Loucy (cell line): ENCODE measurements around the gene DUSP28.

Experiments used
- H2AFZ ChIP-seq: fragments of 200-600 bp; sonication (generic); 2 replicates; pipeline ENCODE4 v1.6.0; 2016; ENCODE audit warnings: antibody characterized with exemption, mild to moderate bottlenecking, low read length, moderate library complexity
- H3F3A ChIP-seq: fragments of 200-600 bp; 2 replicates; pipeline ENCODE4 v1.6.0; 2016; ENCODE audit warnings: antibody characterized with exemption, low read depth, mild to moderate bottlenecking
- H3K27me3 ChIP-seq: fragments of 200-600 bp; sonication (generic); 2 replicates; pipeline ENCODE4 v1.6.1; 2014; ENCODE audit warnings: low read length, mild to moderate bottlenecking; ENCODE audit not compliant: insufficient read depth, poor library complexity, severe bottlenecking
- H3K36me3 ChIP-seq: fragments of 200-600 bp; sonication (generic); 2 replicates; pipeline ENCODE4 v1.6.1; 2016; ENCODE audit warnings: low read length; ENCODE audit not compliant: insufficient read depth
- H3K4me1 ChIP-seq: fragments of 200-600 bp; sonication (generic); 2 replicates; pipeline ENCODE4 v1.5.1; 2014; ENCODE audit warnings: low read length, mild to moderate bottlenecking; ENCODE audit not compliant: insufficient read depth, poor library complexity, severe bottlenecking
- H3K4me2 ChIP-seq: fragments of 200-600 bp; sonication (generic); 2 replicates; pipeline ENCODE4 v1.6.0; 2014; ENCODE audit warnings: antibody characterized with exemption, low read length, low read depth, mild to moderate bottlenecking; ENCODE audit not compliant: poor library complexity, severe bottlenecking
- H3K4me3 ChIP-seq: fragments of 200-600 bp; sonication (generic); 2 replicates; pipeline ENCODE4 v1.5.1; 2014; ENCODE audit warnings: low read length, mild to moderate bottlenecking, mixed read lengths; ENCODE audit not compliant: poor library complexity, severe bottlenecking
- H3K79me2 ChIP-seq: fragments of 200-600 bp; sonication (generic); 2 replicates; pipeline ENCODE4 v1.6.1; 2014; ENCODE audit warnings: low read length; ENCODE audit not compliant: insufficient read depth
- H3K9ac ChIP-seq: fragments of 200-600 bp; sonication (generic); 2 replicates; pipeline ENCODE4 v1.6.0; 2014; ENCODE audit warnings: mild to moderate bottlenecking, low read depth, low read length, moderate library complexity; ENCODE audit not compliant: poor library complexity, severe bottlenecking
- H3K9me2 ChIP-seq: fragments of 200-600 bp; sonication (generic); replicated peaks from 2 replicates; pipeline ENCODE4 v1.6.1; 2016; ENCODE audit warnings: low read depth, low read length, mixed read lengths
- H3K9me3 ChIP-seq: fragments of 200-600 bp; sonication (generic); 2 replicates; pipeline ENCODE4 v1.6.1; 2014; ENCODE audit warnings: mild to moderate bottlenecking, antibody characterized with exemption, low read length, low read depth; ENCODE audit not compliant: insufficient read depth
- H4K20me1 ChIP-seq: fragments of 200-600 bp; sonication (generic); 2 replicates; pipeline ENCODE4 v1.6.0; 2014; ENCODE audit warnings: antibody characterized with exemption, low read length, mild to moderate bottlenecking; ENCODE audit not compliant: insufficient read depth, poor library complexity, severe bottlenecking
- CTCF ChIP-seq: fragments of 200-600 bp; sonication (generic); conservative IDR thresholded peaks from 2 replicates; pipeline ENCODE4 v1.5.1; 2014; ENCODE audit warnings: mild to moderate bottlenecking, antibody characterized with exemption, low read length
- EZH2phosphoT487 ChIP-seq: fragments of 200-600 bp; IDR thresholded peaks from 2 replicates; pipeline ENCODE4 v1.6.1; 2018; ENCODE audit warnings: antibody characterized with exemption, mild to moderate bottlenecking, moderate library complexity, borderline replicate concordance

The DUSP28 gene

DNA sequence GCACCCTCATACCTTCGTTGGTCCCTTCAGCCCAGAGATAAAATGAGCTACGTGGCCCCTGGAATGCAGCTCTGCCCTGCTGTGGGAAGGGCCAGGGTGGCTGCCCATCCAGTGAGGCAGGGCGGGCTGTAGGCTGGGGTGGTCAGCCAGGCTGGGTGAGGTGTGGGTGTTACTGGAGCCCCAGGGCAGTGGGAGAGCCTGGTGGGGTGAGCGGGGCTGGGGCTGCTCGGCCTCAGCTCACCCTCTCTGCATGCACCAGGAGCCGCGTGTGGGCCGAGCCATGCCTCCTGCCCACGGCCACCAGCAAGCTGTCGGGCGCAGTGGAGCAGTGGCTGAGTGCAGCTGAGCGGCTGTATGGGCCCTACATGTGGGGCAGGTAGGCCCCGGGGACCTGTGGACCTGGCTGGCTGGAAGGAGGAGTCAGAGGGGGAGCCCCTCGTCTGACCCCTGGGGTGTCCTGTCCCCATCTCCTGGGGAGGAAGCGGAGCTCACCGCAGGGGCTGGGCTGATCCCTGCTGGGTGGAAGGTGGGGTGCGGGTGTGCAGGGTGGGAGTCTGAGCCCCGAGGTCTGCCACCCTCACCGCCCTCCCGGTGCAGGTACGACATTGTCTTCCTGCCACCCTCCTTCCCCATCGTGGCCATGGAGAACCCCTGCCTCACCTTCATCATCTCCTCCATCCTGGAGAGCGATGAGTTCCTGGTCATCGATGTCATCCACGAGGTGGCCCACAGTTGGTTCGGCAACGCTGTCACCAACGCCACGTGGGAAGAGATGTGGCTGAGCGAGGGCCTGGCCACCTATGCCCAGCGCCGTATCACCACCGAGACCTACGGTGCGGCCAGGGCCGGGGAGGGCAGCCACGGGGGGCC is 13.6 kb downstream of the DUSP28 start:
- Histone ChIP-seq H3K9ac (no peak overlapping the region), H3K27me3 (no peaks in the 10 kb centered on the region), H3K4me2 (no peak overlapping the region), H3K36me3 (no peaks in the 10 kb centered on the region), H3K79me2 (peaks cover 42% of the 10 kb centered on the region), H2AFZ (no peak overlapping the region), H3F3A (no peaks in the 10 kb centered on the region), H3K4me1 (peaks cover 22% of the 10 kb centered on the region), H3K9me2 (no peaks in the 10 kb centered on the region), H3K4me3 (no peak overlapping the region), H4K20me1 (peaks cover 32% of the 10 kb centered on the region), H3K9me3 (no peaks in the 10 kb centered on the region)
- no peak for TF ChIP-seq EZH2phosphoT487
- no peak for TF ChIP-seq CTCF

DNA sequence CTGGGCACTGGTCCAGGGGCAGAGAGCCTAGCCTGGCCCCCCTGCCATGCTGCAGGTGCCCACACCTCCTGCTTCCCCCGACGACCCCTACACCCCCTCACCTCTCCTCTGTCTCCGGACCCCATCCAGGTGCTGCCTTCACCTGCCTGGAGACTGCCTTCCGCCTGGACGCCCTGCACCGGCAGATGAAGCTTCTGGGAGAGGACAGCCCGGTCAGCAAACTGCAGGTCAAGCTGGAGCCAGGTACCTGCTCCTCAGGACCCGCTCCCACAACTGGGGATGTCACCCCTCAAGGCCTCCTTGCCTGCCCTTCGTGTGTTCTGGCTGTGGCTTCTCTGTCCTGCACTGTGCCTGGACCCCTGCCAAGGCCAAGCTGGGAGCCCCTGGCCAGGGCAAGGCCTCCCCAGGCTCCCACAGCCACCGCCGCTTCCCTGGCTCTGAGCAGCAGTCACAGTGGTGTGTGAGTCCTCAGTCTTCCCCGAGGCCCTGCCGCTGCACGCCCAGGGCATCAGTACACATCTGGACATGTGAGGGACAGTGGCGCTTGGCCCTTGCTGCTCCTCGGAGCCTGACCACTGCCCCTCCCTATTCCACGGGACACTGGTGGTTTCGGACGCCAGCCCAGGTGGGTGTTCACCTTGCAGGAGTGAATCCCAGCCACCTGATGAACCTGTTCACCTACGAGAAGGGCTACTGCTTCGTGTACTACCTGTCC is 14.4 kb downstream of the DUSP28 start:
- Histone ChIP-seq H3K79me2 (peaks cover 35% of the 10 kb centered on the region), H4K20me1 (peaks cover 27% of the 10 kb centered on the region), H3K27me3 (no peaks in the 10 kb centered on the region), H3K4me3 (no peak overlapping the region), H3K4me1 (peaks cover 16% of the 10 kb centered on the region), H2AFZ (no peak overlapping the region), H3K9me3 (no peaks in the 10 kb centered on the region), H3K36me3 (no peaks in the 10 kb centered on the region), H3K9ac (no peak overlapping the region), H3K9me2 (no peaks in the 10 kb centered on the region), H3F3A (no peaks in the 10 kb centered on the region), H3K4me2 (no peak overlapping the region)
- TF ChIP-seq EZH2phosphoT487 (no peak), CTCF (no peak)

GRCh38 chr2:240575101-240575965 is 15.2 kb downstream of the DUSP28 start:
- peaks cover 8% of the 10 kb centered on the region for H3K4me1 ChIP-seq
- peaks cover 27% of the 10 kb centered on the region for H3K79me2 ChIP-seq
- H3K27me3 ChIP-seq: no peaks in the 10 kb centered on the region
- TF ChIP-seq EZH2phosphoT487 (no peak), CTCF (no peak)
- no peak overlapping the region for H2AFZ ChIP-seq
- no peaks in the 10 kb centered on the region for H3F3A ChIP-seq
- H3K9me2 ChIP-seq: no peaks in the 10 kb centered on the region
- H3K9ac ChIP-seq: no peak overlapping the region
- no peaks in the 10 kb centered on the region for H3K9me3 ChIP-seq
- peaks cover 19% of the 10 kb centered on the region for H4K20me1 ChIP-seq
- H3K36me3 ChIP-seq: no peaks in the 10 kb centered on the region
- H3K4me2 ChIP-seq: no peak overlapping the region
- no peak overlapping the region for H3K4me3 ChIP-seq
